ENCODE measurements around the gene FGF14. TPM values are rescaled to one million over a fixed set of nuclear protein-coding genes. Genes with fewer than 3 reads are reported as not detected.

FGF14 gene
- total RNA-seq, 4 donors from 2014 or later, result 0.04 to 1.4 (median 0.38) TPM

DNA sequence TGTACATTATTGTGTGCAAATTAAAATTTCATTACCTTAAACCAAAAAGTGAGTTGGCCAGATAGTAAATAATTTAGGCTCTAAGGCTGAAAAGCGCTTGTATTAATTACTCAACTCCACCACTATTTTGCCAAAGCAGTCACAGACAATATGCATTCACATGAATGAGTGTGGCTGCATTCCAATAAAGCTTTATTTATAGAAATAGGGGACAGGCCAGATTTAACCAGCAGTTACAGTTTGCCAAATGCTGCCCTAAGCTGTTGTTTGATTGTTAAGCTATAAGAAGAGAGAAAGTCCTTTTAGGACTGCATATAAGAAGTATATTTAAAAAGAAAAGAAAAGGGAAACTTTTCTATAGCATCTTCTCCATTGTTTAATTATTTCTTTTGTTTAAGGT lies 606.8 kb downstream of the FGF14 start:
- TF ChIP-seq, protein P1, sequence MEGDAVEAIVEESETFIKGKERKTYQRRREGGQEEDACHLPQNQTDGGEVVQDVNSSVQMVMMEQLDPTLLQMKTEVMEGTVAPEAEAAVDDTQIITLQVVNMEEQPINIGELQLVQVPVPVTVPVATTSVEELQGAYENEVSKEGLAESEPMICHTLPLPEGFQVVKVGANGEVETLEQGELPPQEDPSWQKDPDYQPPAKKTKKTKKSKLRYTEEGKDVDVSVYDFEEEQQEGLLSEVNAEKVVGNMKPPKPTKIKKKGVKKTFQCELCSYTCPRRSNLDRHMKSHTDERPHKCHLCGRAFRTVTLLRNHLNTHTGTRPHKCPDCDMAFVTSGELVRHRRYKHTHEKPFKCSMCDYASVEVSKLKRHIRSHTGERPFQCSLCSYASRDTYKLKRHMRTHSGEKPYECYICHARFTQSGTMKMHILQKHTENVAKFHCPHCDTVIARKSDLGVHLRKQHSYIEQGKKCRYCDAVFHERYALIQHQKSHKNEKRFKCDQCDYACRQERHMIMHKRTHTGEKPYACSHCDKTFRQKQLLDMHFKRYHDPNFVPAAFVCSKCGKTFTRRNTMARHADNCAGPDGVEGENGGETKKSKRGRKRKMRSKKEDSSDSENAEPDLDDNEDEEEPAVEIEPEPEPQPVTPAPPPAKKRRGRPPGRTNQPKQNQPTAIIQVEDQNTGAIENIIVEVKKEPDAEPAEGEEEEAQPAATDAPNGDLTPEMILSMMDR (IDR thresholded peaks at IDR 0.05), result no peak
- TF ChIP-seq POLR2A (IDR thresholded peaks at IDR 0.05), result no peak
- no peak overlapping the region for H3K27ac ChIP-seq
- WGBS, 2 donors, result 88 to 90% methylated on average over 1 of the region's 1 CpG
- H3K4me3 ChIP-seq (replicated peaks in 1 of 3), result no peak overlapping the region
- intact Hi-C loops (cut with DNase I), result no loop called here
- H3K27me3 ChIP-seq, result no peaks in the 10 kb centered on the region
- H3K36me3 ChIP-seq, result no peaks in the 10 kb centered on the region
- no peak for DNase-seq
- no peaks in the 10 kb centered on the region for H3K9me3 ChIP-seq
- H3K4me1 ChIP-seq, result no peaks in the 10 kb centered on the region

DNA sequence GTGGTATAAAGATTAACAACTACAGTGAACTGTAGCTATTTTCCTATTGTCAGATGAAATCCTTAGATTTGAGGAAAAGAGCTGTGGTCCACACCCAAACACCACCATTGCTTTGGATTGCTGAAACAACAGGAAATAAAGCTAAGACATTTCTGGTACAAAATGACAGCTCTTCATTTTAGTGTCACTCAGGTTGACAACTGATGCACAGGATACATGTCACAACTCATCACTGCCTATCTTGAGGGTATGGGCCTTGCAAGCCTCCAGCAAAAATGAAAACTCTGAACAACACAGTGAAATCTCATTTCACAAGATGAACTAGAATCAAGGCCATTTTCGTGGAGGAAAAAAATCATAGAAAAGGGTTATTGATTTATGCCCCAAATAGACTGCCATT lies 609.7 kb downstream of the FGF14 start:
- no peak overlapping the region for H3K27ac ChIP-seq
- WGBS, 2 donors, result 86 to 90% methylated on average over 1 of the region's 1 CpG
- no peak for DNase-seq

DNA sequence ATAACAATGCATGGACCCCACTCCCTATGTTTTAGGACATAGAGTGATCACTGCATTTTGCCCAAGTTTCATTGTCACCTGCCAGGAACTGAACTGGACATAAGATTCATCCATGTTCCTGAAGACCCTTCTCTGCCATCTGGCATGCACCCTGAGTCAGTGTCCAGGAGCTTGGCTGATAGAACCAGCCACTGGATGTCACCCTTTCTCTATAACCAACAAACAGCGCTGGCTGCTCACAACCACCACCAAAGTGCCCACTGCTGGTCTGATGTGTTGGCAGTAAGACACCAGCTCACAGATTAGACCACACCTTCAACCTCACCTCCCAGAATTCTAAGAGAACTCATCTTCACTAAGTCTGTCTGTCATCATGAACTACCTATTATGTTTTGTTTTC lies 616.0 kb downstream of the FGF14 start:
- Histone ChIP-seq H3K36me3 (no peaks in the 10 kb centered on the region), H3K27ac (no peak overlapping the region), H3K9me3 (no peaks in the 10 kb centered on the region), H3K4me1 (no peaks in the 10 kb centered on the region), H3K27me3 (no peaks in the 10 kb centered on the region), H3K4me3 (replicated peaks in 1 of 3) (no peak overlapping the region)
- peak in 1 of 2 donors; percentile 2 for DNase-seq
- intact Hi-C loops (cut with DNase I), result no loop called here
- TF ChIP-seq, protein P1 (IDR thresholded peaks at IDR 0.05), result peak in 1 of 6 experiments; percentile 17
- TF ChIP-seq POLR2A (IDR thresholded peaks at IDR 0.05), result no peak
- 44 to 45% methylated on average over 1 of the region's 1 CpG for WGBS, 2 donors

More for the DNA sequence above, 609.7 kb downstream of the FGF14 start:
- Histone ChIP-seq H3K4me1 (no peaks in the 10 kb centered on the region), H3K36me3 (no peaks in the 10 kb centered on the region), H3K27me3 (no peaks in the 10 kb centered on the region), H3K4me3 (replicated peaks in 1 of 3) (no peak overlapping the region), H3K9me3 (no peaks in the 10 kb centered on the region)
- TF ChIP-seq, protein P1 (IDR thresholded peaks at IDR 0.05), result no peak
- no peak for TF ChIP-seq POLR2A (IDR thresholded peaks at IDR 0.05)
- intact Hi-C loops (cut with DNase I), result no loop called here

DNA sequence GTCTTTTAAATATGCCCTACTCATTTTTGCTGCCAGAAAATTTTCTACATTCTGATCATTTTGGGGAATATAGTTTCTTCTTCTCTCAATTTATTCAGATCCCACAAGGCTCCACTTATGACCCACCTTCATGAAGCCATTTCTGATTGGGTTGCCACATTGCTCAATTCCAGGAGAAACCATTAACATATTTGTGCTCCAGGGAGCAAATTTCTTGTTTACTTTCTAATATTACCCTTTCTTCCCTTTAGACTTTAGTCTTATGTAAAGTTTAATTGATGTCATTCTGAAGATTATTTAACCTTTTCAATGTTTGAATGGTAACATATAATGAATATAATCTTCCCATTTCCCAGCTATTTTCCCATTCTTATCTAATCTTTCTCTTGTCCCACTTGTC lies 617.5 kb downstream of the FGF14 start:
- Histone ChIP-seq H3K9me3 (no peaks in the 10 kb centered on the region), H3K27me3 (no peaks in the 10 kb centered on the region), H3K4me3 (replicated peaks in 1 of 3) (no peak overlapping the region), H3K4me1 (no peaks in the 10 kb centered on the region), H3K36me3 (no peaks in the 10 kb centered on the region), H3K27ac (no peak overlapping the region)
- no peak for DNase-seq
- TF ChIP-seq, protein P1 (IDR thresholded peaks at IDR 0.05), result no peak
- no peak for TF ChIP-seq POLR2A (IDR thresholded peaks at IDR 0.05)
- intact Hi-C loops (cut with DNase I), result no loop called here

DNA sequence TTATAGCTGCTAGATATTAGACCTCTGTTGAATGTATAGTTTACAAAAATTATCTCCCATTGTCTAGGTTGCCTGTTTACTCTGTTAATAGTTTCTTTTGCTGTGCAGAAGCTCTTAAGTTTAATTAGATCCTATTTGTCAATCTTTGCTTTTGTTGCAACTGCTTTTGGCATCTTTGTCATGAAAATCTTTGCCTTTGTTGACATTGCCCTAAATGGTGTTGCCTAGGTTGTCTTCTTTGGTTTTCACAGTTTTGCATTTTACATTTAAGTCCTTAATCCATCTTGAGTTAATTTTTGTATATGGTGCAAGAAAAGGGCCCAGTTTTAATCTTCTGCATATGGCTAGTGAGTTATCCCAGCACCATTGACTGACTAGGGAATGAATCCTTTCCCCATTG lies 618.3 kb downstream of the FGF14 start:
- H3K4me1 ChIP-seq, result no peaks in the 10 kb centered on the region
- no peaks in the 10 kb centered on the region for H3K9me3 ChIP-seq
- no peaks in the 10 kb centered on the region for H3K36me3 ChIP-seq
- no peaks in the 10 kb centered on the region for H3K27me3 ChIP-seq
- H3K4me3 ChIP-seq (replicated peaks in 1 of 3), result no peak overlapping the region
- TF ChIP-seq, protein P1 (IDR thresholded peaks at IDR 0.05), result no peak
- no peak for TF ChIP-seq POLR2A (IDR thresholded peaks at IDR 0.05)
- no peak overlapping the region for H3K27ac ChIP-seq
- DNase-seq, result no peak
- intact Hi-C loops (cut with DNase I), result no loop called here
